DOHH2 (cell line): ENCODE data around the gene CDKN1A.

ENCODE experiments used
- EZH2phosphoT487 ChIP-seq: fragments of 200-600 bp; sonication (generic); IDR thresholded peaks from 2 replicates; pipeline ENCODE4 v1.6.1; 2017; ENCODE audit warnings: borderline replicate concordance, mild to moderate bottlenecking, antibody characterized with exemption, low read length, moderate library complexity, mixed read lengths
- TF ChIP-seq, protein P1 (sequence below): fragments of 200-600 bp; sonication (generic); IDR thresholded peaks from one replicate; pipeline ENCODE4 v1.5.1; 2014; ENCODE audit warnings: antibody characterized with exemption, mild to moderate bottlenecking, low read depth, low read length; ENCODE audit not compliant: poor library complexity, severe bottlenecking

DNA sequence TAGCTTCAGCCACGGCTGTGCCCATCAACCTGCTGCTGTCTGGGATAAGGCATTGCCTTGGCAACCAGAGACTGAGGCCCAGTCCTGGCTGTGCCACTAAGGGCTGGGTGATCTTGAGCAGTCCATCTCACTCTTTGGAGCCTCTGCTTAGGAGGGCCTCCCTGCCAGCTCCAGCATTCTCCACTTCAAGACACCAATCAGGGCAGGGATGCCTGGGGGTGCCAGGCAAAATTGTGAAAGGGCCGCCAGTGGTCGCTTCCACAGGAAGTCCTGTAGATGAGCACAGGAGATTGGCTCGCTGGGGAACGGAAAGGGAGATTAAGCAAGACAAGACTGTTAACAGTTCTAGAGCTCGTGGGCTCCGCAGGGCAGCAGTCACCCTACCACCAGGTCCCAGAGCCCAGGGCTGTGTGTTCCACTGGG lies 19.0 kb downstream of the CDKN1A start, which contains the start of gene RAB44:
- TF ChIP-seq, protein P1, sequence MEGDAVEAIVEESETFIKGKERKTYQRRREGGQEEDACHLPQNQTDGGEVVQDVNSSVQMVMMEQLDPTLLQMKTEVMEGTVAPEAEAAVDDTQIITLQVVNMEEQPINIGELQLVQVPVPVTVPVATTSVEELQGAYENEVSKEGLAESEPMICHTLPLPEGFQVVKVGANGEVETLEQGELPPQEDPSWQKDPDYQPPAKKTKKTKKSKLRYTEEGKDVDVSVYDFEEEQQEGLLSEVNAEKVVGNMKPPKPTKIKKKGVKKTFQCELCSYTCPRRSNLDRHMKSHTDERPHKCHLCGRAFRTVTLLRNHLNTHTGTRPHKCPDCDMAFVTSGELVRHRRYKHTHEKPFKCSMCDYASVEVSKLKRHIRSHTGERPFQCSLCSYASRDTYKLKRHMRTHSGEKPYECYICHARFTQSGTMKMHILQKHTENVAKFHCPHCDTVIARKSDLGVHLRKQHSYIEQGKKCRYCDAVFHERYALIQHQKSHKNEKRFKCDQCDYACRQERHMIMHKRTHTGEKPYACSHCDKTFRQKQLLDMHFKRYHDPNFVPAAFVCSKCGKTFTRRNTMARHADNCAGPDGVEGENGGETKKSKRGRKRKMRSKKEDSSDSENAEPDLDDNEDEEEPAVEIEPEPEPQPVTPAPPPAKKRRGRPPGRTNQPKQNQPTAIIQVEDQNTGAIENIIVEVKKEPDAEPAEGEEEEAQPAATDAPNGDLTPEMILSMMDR = no peak
- no peak for TF ChIP-seq EZH2phosphoT487
